Activated T-helper 2 cell treated with anti-CD3 and anti-CD28 coated beads, Interferon-gamma antibody, Interleukin-2, Interleukin-4, amounts not matched to agents 10 μg/mL and 5 μg/mL and 100 μg/mL, durations not matched to agents 14 hours and 24 hours and 36 hours (primary cell): ENCODE measurements around the gene ZNF785. TPM values are rescaled to one million over a fixed set of nuclear protein-coding genes. Genes with fewer than 3 reads are reported as not detected.
"Not testable (repeated sequence)": the region's sequence is repeated elsewhere in the genome, so short reads cannot be mapped to it uniquely, and the experiment has no call there.

ENCODE experiments used
- DNase-seq: peaks from one replicate; pipeline ENCODE4 v3.0.0; 2021; ENCODE audit warnings: low spot score
- H3K27ac Mint-ChIP-seq: one replicate; pipeline ENCODE4 v1.8.0; 2021; ENCODE audit warnings: mixed read lengths
- H3K27me3 Mint-ChIP-seq: one replicate; pipeline ENCODE4 v1.8.0; 2021; ENCODE audit warnings: low read depth, mixed read lengths
- H3K36me3 Mint-ChIP-seq: one replicate; pipeline ENCODE4 v1.8.0; 2021; ENCODE audit warnings: low read depth, mixed read lengths
- H3K4me1 Mint-ChIP-seq: one replicate; pipeline ENCODE4 v1.8.0; 2021; ENCODE audit warnings: low read depth, mixed read lengths
- H3K4me3 Mint-ChIP-seq: one replicate; pipeline ENCODE4 v1.8.0; 2021; ENCODE audit warnings: low read depth, mild to moderate bottlenecking, moderate library complexity, mixed read lengths
- H3K9me3 Mint-ChIP-seq: one replicate; pipeline ENCODE4 v1.8.0; 2021; ENCODE audit warnings: mixed read lengths
- intact Hi-C: fragments of 100-400 bp; cut with micrococcal nuclease; formaldehyde crosslinking; loops from one replicate; pipeline ENCODE4 v1.15.1; 2023
- total RNA-seq: library from RNA; stranded (reverse); gene quantifications from 2 replicates; pipeline ENCODE4 v1.2.3, GENCODE V29; 2022

The ZNF785 gene
- total RNA-seq, 1 donor from 2014 or later, result 18.9 TPM

- H3K27ac Mint-ChIP-seq, H3K4me3 Mint-ChIP-seq, H3K27me3 Mint-ChIP-seq, DNase-seq, H3K9me3 Mint-ChIP-seq: not testable (repeated sequence)
- intact Hi-C loops, result loop anchor here (5.0 kb wide), 1 partner anchor 87 kb away; no protein-coding TSS in a partner anchor
- Mint-ChIP-seq H3K36me3 (peaks cover 25% of the 10 kb centered on the region), H3K4me1 (peaks cover 16% of the 10 kb centered on the region)
Measured at GRCh38 chr16:30539986-30540526, 45.4 kb downstream of the ZNF785 start.

GRCh38 chr16:30539000-30539964 lies 46.2 kb downstream of the ZNF785 start:
- Mint-ChIP-seq H3K36me3 (peaks cover 28% of the 10 kb centered on the region), H3K4me1 (peaks cover 17% of the 10 kb centered on the region), H3K4me3 (no peak overlapping the region), H3K27ac (no peak overlapping the region), H3K9me3 (no peaks in the 10 kb centered on the region), H3K27me3 (no peaks in the 10 kb centered on the region)
- intact Hi-C loops, result loop anchor here (5.0 kb wide), 1 partner anchor 88 kb away; no protein-coding TSS in a partner anchor
- no peak for DNase-seq

- peaks cover 38% of the 10 kb centered on the region for H3K36me3 Mint-ChIP-seq
- H3K4me3 Mint-ChIP-seq, result peak overlapping the region; percentile 99
- intact Hi-C loops, result loop anchor here (5.0 kb wide), 1 partner anchor 91 kb away; no protein-coding TSS in a partner anchor
Measured at GRCh38 chr16:30536391-30537024, 49.0 kb downstream of the ZNF785 start.

GRCh38 chr16:30535777-30536190 lies 49.7 kb downstream of the ZNF785 start:
- Mint-ChIP-seq H3K36me3 (peaks cover 42% of the 10 kb centered on the region), H3K4me3 (peak overlapping the region; percentile 99), H3K4me1 (peaks cover 21% of the 10 kb centered on the region)

More at GRCh38 chr16:30536391-30537024, 49.0 kb downstream of the ZNF785 start:
- Mint-ChIP-seq H3K27ac (peak overlapping the region; percentile 100), H3K4me1 (peaks cover 21% of the 10 kb centered on the region)
- not testable (repeated sequence) for DNase-seq, H3K27me3 Mint-ChIP-seq, H3K9me3 Mint-ChIP-seq

DNA sequence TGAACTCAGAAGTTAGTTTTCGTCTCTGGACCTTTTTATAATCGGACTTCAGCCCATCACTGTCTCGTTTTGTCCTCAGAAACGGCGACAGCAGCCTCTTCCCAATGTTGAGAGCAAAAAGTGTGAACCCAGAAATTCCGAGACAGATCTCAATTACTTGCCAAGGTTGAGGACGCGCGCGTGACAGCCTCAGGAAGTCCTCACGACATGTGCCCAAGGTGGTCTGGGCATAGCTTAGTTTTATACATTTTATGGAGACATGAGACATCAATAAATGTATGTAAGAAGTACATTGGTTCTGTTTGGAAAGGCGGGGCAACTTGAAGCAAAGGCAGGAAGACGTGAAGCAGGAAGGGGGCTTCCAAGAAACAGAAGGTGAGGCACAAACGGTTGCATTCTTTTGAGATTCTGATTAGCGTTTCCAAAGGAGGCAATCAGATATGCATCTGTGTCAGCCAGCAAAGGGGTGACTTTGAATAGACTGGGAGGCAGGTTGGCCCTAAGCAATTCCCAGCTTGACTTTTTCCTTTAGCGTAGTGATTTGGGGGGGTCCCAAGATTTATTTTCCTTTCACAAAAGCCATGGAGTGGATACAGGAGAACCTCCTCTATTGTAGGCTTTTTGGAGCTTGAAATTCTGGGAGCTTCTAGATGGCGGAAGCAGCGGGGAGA lies 50.3 kb downstream of the ZNF785 start:
- no peaks in the 10 kb centered on the region for H3K9me3 Mint-ChIP-seq
- no peaks in the 10 kb centered on the region for H3K27me3 Mint-ChIP-seq
- peak overlapping the region; percentile 99 for H3K4me3 Mint-ChIP-seq
- peak overlapping the region; percentile 100 for H3K27ac Mint-ChIP-seq
- no peak for DNase-seq
- H3K36me3 Mint-ChIP-seq, result peaks cover 42% of the 10 kb centered on the region
- intact Hi-C loops, result loop anchor here (1.0 to 5.0 kb wide), 6 partner anchors 8 to 92 kb away; partner anchors contain the start of genes ZNF764 and ZNF785
- H3K4me1 Mint-ChIP-seq, result peaks cover 23% of the 10 kb centered on the region

More at GRCh38 chr16:30535777-30536190, 49.7 kb downstream of the ZNF785 start:
- Mint-ChIP-seq H3K27me3 (no peaks in the 10 kb centered on the region), H3K27ac (peak overlapping the region; percentile 100), H3K9me3 (no peaks in the 10 kb centered on the region)
- intact Hi-C loops, result loop anchor here (1.0 to 5.0 kb wide), 6 partner anchors 8 to 92 kb away; partner anchors contain the start of genes ZNF764 and ZNF785
- DNase-seq, result peak; percentile 62

DNA sequence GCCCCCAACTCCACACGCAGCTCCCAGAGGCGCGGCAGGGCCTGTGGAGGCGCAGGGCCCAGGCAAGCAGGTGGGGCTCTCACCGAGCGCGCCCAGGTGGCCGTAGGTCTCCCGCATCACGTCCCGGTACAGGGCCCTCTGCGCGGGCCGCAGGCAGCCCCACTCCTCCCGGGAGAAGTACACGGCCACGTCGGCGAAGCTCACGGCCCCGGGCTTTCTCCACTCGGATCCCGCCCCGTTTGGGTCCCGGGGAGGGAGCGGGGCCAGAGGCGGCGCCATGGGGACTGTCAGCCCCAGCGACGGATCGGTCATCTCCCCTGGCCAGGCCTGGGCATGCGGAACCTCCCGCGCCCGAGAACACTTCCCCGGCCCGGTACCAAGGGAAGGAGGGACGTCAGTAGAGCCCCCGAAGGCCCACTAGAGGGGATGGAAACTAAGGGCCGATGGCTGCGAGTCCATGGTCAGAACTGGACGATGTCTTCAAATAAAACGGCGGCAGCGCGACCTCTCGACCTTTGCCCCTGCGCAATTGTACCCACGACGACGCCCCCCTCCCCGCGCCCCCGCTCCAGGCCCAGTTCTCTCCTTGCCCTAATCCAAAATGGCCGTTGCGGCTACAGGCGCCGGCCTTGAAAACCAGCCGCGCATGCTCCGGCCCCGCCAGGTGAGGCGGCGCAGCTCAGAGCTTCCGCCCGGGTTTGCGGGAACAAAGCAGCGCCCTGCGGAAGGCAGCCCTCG lies 51.0 kb downstream of the ZNF785 start, which contains the start of gene ZNF747:
Gene ZNF747, minus strand, starts transcription at position 491 of the 738 bp plus-strand sequence. Its CDS starts 179 bp downstream, at position 312.
- H3K4me3 Mint-ChIP-seq, result peak within 1 kb of the TSS; percentile 99
- peaks cover 42% of the 10 kb centered on the region for H3K36me3 Mint-ChIP-seq
- peaks cover 27% of the 10 kb centered on the region for H3K4me1 Mint-ChIP-seq

GRCh38 chr16:30533748-30534367 lies 51.6 kb downstream of the ZNF785 start:
- Mint-ChIP-seq H3K4me3 (peak overlapping the region; percentile 99), H3K27me3 (no peaks in the 10 kb centered on the region), H3K36me3 (peaks cover 42% of the 10 kb centered on the region), H3K4me1 (peaks cover 27% of the 10 kb centered on the region), H3K9me3 (no peaks in the 10 kb centered on the region), H3K27ac (peak overlapping the region; percentile 92)
- intact Hi-C loops, result loop anchor here (2.0 kb wide), 1 partner anchor 65 kb away; no protein-coding TSS in a partner anchor
- no peak for DNase-seq

More for the DNA sequence above, 51.0 kb downstream of the ZNF785 start, which contains the start of gene ZNF747:
- peak within 1 kb of the TSS; percentile 100 for H3K27ac Mint-ChIP-seq
- H3K9me3 Mint-ChIP-seq, result no peaks in the 10 kb centered on the region
- peak; percentile 86 for DNase-seq
- intact Hi-C loops, result loop anchor here (1.0 to 5.0 kb wide), 6 partner anchors 7 to 93 kb away; partner anchors contain the start of genes ZNF764 and ZNF785
- no peaks in the 10 kb centered on the region for H3K27me3 Mint-ChIP-seq

DNA sequence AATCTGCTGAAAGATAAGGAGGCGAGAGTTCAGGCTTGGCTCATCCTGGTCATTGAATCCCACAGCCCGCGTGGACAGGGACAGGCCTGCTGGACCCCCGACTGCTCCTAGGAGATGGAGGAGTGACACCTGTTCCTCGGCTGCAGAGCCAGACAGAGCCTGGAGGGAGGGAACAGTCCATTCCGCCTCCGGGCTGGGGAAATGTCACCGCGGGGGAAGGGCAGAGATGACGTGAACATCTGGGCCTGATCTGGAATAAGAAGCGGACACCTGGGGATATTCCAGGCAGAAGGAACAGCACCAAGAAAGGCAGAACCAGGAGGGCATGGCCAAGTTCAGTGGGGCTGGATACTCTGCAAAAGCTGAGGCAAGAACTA lies 52.4 kb downstream of the ZNF785 start:
- intact Hi-C loops, result no loop called here
- peaks cover 31% of the 10 kb centered on the region for H3K4me1 Mint-ChIP-seq
- peak overlapping the region; percentile 81 for H3K27ac Mint-ChIP-seq
- DNase-seq, result no peak
- H3K27me3 Mint-ChIP-seq, result no peaks in the 10 kb centered on the region
- H3K36me3 Mint-ChIP-seq, result peaks cover 41% of the 10 kb centered on the region
- peak overlapping the region; percentile 81 for H3K4me3 Mint-ChIP-seq
- H3K9me3 Mint-ChIP-seq, result no peaks in the 10 kb centered on the region

DNA sequence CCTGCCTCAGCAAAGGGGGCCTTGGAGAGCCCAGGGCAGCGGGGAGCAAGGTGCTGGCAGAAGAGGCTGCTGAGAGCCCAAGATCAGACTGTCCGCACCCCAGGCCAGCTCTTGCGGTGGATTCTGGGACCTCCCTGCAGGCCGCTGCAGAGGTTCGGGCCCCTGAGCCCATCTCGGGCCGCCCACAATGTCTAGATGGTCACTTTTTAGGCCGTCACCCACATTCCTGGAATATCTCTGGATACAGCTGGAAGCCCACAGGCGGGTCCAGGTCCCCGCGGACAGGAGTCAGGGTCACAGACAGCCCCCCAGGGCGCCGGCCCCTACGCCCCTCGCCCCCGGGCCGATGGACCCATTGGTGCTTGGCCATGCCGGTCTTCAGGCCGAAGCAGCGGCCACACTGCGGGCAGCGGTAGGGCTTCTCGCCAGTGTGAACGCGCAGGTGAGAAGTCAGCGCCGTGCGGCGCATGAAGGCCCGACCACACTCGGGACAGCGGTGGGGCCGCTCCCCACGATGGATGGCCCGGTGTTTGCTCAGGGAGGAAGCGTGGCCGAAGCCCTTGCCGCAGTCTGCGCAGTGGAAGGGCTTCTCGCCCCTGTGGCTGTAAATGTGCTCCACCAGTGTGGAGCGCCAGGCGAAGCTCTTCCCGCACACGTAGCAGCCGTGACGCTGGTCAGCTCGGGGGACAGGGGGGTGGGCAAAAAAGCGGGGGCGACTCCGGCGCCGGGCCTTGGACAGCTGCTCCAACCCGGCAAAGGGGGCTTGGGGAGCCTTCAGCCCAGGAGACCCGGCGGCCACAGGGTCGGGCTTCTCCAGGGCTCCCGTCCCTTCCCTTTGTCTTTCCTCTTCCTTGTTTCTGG lies 53.0 kb downstream of the ZNF785 start:
- Mint-ChIP-seq H3K27ac (peak overlapping the region; percentile 81), H3K36me3 (peaks cover 34% of the 10 kb centered on the region), H3K4me1 (peaks cover 33% of the 10 kb centered on the region), H3K4me3 (peak overlapping the region; percentile 81), H3K27me3 (no peaks in the 10 kb centered on the region), H3K9me3 (no peaks in the 10 kb centered on the region)
- DNase-seq, result no peak
- intact Hi-C loops, result no loop called here
